ENCODE data around the gene CETP.
"Not testable (repeated sequence)": the region's sequence is repeated elsewhere in the genome, so short reads cannot be mapped to it uniquely, and the experiment has no call there.

Gene CETP

DNA sequence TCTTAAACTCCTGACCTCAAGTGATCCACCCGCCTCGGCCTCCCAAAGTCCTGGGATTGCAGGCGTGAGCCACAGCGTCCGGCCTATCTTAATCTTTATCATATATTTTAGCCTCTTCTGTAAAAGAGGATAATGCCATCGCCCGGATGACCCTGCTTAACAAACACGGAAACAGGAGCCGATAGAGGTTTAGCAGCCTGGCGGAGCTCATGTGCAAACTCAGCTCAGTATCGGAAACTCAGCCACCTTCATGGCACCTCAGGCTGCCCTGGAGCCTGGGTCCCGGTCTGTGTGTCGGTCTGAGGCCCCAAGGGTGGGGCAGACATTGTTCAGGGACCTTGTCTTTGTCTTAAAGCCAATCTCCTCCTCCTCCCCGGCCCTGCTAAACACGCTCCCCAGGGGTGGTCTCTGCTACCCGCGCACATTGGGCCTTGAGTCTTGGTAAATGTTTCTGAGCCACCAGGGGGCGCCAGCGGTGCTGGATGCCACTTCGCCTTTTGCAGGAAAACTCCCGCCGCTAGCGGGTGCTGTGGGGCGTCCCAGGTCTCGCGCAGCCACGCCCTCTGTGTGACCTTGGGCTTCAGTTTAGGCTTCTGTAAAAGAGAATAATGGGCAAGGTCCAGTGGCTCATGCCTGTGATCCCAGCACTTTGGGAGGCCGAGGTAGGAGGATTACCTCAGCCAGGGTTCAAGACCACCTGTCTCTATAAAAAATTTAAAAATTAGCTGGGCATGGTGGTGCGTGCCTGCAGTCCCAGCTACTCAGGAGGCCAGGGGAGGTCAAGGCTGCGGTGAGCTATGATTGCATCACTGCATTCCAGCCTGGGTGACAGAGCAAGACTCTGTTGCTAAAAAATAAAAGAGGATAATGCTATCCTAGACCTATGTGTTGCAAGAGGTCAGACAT, 2.7 kb downstream of the CETP start:
- DNase-seq = peak; percentile 98

DNA sequence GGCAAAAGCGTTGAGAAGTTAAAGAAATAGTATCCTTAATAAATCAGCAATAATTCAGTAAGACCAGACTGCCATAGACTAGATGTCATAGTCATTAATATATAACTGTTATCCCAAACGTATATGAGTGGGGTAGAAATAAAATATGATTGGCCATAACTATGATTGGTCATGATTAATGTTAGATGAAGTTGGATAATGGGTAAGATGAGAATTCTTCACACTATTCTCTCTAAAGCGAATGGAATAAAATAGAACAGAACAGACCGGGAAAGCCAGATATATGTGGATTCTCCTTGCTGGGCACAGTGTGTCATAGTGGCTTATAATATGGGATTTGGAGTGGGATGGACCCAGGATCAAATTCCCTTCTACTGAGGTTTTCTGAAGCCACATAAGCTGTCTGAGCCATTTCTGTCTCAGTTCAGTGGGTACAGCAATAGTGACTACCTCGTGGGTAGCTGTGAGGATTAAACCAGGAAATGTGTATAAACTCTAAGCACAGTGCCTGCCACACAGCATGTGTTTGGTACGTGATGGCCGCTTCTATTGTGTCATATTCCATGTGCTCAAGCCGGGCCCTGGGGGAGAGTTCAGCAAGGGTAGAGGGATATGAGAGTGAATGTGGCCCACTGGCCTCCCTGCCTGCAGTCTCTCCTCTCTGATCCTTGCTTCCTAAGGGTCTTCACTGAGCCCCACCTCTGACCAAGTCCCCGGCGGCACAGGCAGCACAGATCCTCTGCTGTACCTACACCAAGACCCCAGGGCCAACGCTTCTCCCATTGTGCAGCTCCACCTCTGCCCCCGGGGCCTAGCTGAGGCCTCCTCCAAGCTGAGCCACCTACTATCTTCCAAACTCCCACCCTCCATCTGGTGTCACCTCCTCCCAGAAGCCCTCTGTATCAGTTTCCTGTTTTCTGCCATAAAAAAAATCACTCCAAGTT, 3.7 kb downstream of the CETP start:
- DNase-seq = no peak

DNA sequence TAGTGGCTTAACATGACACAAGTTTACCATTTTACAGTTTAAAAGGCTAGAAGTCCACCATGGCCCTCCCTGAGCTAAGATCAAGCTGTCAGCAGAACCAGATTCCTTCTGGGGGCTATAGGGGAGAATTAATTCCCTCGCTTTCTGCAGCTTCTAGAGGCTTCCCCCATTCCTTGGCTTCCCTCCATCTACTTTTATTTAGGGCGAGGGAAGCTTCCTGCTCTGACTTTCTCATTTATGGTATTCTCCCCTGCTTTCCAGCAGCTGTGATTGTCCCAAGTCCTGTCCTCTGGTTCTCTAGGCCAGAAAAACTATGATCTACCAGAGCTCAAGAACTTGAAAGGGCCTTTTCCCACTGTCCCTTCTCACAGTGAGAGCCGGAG, 4.3 kb downstream of the CETP start:
- no peak for DNase-seq

DNA sequence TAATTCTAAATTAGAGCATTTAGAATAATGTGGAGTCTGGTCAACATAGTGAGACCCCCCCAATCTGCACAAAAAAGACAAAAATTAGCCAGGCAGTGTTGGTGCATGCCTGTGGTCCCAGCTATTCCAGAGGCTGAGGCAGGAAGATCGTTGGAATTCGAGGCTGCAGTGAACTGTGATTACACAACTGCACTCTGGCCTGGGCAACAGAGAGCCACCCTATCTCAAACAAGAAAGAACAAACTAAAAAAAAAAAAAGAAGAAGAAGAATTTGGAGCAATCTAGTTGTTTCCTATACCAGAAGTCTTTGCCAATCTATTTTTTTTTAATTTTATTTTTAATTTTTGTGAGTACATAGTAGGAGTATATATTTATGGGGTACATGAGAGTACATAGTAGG, 6.0 kb downstream of the CETP start:
- no peak for DNase-seq

DNA sequence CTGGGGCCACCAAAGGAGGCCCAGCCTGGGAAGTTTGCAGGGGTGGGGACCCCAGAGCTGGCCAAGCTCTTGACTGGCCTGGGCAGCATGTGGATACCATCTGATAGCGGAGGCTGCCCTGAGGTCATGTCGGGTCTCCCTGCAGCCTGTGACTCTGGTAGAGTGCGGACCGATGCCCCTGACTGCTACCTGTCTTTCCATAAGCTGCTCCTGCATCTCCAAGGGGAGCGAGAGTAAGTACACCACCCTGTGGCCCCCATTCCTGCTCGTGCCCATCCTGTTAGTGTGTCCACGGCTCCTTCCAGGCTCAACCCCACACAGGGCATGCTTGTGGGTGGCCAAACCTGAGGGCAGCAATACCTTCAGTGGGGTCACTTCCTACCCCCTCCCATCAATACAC, 8.0 kb downstream of the CETP start:
- no peak for DNase-seq

DNA sequence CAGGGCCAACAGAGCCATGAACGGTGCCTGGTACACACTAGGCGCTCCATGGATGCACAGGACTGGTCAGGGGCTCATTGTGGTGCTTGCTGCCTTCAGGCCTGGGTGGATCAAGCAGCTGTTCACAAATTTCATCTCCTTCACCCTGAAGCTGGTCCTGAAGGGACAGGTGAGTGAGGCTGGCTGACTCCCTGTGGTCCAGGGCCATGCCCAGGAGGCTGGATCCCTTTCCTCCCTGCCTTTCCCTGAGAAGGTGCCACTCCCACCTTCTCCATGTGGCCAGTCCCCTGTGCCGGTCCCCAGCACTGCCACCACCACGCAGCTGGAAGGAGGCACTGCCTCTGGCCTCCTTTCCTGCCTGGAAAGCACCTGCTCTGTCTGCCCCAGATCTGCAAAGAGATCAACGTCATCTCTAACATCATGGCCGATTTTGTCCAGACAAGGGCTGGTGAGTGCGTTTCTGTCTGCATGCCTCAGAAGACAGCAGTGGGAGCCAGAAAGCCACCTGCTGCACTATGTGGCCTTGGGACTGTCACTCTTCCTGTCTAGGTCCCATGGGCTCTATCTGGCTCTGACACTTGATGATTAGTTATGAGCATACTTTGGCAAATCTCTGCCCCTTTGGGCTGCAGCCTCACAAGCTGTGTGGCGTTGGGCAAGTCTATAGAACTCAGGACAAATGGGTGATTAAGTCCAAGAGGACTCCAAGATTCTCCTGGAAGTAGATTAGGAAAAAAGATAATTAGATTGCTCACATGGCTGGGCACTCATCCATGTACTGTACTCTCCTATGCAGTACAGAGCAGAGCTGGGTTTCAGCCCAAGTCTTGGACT, 9.4 kb downstream of the CETP start:
- no peak for DNase-seq

DNA sequence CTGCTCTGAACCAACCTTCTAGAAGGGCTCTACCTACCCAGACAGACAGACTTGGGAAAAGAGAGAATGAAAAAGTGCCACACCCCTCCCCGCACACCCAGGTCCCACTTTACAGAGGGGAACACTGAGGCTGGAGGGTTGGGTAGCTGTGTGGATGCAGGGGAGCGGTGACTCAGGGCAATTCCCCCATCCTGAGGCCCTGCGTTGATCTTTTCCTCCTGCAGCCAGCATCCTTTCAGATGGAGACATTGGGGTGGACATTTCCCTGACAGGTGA, 10.0 kb downstream of the CETP start:
- no peak for DNase-seq

DNA sequence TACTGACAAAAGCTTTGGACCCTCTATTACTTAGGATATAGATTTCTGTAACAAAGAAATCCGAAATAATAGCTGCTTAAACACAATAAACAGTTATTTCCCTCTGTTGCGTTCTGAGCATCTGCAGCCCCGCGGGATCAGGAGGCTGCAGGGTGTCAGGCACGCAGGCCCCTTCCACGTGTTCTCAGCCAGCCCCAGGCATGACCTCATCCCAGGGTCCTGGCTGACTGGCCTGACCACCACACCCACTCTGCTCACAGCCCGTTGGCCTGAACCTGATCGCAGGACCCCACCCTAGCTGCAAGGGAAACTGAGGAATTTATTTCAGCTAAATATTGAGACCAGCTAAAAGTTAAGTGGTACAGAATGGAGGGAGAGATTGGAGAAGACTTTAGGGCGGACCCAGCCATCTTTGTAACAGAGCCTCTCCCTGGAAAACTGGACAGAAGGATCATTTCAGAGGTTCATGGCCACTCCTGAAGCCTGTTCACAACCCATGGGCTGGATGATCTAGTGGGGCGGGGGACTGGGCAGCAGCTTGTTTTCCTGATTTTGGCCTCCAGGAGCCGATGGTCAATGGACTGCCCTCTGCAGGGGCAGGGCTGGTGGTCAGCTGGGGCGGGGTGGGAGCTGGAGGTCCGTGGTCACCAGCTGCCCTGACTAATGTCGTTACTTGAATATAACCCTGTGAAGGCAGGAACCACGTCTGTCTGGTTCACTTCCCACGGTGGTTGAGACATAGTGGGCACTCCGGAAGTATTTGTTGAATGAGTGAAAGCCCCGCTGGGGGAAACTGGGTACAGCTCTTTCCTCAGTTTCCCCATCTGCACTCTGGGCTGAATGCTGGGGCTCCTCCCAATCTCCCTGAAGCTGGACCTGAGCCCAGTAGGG, 10.9 kb downstream of the CETP start:
- no peak for DNase-seq

DNA sequence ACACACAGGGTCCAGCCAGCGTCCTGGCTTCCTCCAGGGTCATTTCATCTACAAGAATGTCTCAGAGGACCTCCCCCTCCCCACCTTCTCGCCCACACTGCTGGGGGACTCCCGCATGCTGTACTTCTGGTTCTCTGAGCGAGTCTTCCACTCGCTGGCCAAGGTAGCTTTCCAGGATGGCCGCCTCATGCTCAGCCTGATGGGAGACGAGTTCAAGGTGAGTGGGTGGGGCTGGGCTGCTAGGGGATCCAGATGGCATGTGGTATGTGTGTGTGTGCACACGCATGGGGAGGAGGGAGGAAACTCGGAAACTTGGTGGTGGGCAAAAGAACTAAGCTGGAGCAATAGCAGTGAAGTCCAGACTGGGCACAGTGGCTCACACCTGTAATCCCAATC, 11.5 kb downstream of the CETP start:
- no peak for DNase-seq

DNA sequence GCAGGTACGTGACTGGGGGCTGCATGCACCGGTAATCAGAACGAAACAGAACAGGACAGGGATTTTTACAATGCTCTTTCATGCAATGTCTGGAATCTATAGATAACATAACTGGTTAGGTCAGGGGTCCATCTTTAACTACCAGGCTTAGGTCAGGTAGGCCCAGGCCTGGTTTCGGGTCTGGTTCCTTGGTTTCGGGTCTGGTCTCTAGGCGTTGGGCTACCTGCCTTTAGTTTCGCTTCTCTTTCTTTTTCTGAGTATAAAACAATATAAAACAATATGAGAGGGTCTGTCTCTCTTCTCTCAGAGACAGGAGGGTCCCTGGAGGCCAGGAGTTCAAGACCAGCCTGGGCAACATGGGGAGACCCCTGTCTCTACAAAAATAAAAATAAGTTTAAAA, 12.1 kb downstream of the CETP start:
- DNase-seq = not testable (repeated sequence)

DNA sequence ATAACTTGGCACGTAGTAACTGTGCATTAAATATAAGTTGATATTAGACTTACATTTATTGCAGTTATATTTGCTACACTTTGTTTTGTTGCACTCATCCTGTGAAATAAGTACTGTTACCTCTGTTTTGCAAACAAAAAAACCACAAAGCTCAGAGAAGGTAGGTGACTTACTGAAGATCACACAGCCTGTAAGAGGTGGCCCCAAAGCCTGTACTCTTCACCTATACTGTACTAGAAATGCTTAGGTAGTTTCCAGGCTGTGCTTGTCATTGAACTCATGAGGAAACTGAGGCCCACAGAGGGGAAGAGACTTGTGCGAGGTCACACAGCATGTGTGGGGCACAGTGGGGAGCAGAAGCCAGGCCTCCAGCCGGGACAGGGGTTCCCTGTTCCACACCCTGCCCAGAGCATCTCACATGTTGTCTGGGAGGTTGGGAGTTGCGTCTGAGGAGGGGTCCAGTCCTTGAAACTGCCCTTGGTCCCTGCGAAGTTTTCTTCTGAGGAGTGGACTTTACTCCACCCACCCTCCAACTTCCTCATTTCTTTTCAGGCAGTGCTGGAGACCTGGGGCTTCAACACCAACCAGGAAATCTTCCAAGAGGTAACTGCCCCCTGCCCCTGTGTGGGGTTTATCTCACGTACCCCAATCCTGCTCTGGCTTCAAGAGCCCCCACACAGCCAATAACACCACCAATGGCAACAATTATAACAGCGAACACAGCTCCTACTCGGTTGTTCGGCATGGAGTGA, 13.0 kb downstream of the CETP start:
- DNase-seq = no peak

DNA sequence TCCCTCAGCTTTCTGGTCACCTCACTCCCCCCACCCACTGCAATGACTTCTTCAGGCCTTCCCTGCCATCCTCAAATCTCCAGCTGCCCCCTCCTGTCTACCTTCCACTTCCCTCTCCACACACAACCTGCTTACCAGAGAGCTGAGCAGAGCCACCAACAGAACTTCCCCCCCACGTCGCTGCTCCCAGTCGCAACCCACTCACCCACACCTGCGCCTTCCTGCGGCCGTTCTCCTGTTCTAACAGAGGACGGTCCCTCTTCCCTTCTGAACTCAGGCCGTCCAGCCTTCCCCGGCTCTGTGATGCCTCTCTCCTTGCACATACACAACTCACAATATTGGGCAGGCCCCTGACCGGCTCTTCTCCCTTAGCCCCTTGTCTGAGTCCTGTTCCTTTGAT, 14.0 kb downstream of the CETP start:
- no peak for DNase-seq

DNA sequence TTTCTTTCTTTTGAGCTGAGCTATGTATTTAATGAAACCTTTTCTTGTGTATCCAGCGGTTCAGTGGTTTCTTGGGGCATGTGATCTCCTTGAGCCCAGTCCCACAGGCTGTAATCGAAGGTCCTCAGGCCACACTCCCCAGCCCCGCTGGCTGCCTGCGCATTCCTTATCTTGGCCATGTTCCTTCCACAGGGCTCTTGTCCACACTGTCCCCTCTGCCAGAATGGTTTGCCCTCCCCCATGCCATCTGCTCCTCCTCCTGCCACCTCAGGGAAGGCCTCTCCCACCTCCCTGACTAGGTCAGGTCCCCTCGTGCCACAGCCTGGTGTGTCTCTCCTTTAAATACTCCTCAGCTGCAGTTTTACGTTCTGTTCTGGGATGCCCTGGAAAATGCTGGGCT, 15.5 kb downstream of the CETP start:
- DNase-seq = no peak

DNA sequence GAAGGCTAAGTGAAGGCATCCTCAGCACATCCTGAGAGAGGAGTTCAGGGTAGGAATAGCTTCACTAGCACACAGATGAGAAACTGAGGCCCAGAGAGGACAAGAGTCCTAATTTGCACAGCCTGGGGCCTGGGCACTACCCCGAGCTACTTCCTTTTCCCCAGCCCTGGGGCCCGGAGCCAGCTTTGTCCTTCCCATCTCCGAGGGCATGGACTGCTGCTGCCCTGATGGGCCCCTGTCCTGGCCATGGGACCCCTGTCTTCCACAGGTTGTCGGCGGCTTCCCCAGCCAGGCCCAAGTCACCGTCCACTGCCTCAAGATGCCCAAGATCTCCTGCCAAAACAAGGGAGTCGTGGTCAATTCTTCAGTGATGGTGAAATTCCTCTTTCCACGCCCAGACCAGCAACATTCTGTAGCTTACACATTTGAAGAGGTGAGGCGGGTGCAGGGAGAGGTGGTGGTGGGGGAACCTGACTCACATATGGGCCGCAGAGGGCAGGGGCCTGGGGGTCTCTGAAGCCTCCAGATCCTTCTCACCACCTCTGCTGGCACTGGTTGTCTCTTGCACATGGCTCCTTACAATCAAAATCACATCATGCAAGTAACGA, 16.2 kb downstream of the CETP start:
- DNase-seq = no peak

DNA sequence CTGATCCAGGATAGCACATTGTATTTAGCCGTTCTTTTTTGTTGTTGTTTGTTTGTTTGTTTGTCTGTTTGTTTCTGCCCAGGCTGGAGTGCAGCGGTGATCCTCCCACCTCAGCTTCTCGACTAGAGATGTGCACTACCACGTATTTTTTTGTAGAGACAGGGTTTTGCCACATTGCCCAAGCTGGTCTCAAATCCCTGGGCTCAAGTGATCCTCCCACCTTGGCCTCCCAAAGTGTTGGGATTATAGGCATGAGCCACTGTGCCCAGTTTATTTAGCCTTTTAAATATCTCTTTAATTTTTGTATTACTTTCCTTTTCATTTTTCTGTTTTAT, 18.4 kb downstream of the CETP start:
- no peak for DNase-seq

DNA sequence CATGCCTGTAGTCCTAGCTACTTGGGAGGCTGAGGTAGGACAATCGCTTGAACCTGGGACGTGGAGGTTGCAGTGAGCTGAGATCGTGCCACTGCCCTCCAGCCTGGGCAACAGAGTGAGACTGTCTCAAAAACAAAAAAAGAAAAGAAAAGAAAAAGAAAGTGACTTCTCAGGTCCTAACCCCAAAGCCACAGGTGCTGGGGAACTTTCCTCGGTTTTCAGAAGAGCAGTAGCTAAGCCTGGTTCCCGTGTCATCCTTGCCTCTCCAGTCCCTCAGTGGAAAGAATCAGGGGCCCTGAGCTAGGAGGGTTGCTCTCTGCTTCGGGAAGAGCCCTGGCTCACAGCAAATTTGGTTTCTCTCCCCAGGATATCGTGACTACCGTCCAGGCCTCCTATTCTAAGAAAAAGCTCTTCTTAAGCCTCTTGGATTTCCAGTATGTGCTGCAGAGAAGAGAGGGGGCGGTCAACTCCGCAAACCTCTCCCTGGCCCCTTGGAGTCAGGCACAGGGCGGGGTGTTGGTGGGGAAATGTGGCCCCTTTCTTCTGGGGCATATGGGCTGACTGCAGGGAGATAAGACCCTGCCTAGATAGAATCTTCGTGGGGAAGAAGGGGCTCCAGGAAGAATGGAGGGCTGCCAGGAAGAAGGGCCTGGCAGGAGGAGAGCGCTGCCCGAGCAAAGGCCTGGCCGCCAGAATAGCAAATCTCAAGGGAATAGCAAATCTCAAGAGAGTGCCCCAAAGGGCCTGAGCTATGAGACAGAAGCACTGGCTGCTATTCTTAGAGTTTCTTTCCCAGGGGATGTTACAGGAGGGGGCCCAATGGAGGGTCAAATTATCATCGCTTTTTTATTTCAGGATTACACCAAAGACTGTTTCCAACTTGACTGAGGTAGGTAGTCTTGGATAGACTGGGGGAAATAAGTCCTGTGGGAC, 19.3 kb downstream of the CETP start:
- no peak for DNase-seq

DNA sequence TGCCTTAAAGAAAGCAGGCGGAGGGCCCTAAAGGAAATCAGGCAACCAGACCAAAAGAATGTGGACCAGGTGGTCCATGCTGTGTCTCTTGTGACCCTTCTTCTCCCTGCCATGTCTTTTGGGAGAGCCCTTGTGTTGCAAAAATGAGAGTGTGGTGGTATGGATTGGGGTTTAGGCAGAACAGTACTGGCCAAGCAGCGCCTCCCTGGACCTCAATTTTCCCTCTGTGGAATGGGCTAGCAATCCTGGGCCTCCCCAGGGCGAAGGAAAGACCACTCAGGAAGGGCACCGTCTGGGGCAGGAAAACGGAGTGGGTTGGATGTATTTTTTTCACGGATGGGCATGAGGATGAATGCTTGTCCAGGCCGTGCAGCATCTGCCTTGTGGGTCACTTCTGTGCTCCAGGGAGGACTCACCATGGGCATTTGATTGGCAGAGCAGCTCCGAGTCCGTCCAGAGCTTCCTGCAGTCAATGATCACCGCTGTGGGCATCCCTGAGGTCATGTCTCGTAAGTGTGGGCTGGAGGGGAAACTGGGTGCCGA, 20.1 kb downstream of the CETP start:
- DNase-seq = no peak

DNA sequence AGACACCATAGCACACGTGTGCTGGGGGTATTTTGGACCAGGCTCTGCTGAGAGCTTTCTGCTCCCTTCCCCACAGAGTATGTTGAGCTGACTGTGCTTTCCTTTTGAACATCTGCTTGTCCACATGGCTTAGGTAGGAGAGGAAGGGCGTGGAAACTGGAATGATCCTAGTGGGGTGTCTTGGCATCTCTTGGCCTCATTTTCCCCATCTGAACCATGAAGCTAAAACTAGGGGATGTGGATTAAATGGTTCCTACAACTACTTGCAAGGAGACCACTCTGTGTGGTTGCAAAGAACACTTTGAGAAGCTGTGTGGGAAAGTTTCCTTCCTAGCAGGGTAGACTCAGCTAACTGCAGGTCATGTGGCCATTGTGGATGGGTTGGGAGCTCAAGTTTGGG, 20.9 kb downstream of the CETP start:
- no peak for DNase-seq

DNA sequence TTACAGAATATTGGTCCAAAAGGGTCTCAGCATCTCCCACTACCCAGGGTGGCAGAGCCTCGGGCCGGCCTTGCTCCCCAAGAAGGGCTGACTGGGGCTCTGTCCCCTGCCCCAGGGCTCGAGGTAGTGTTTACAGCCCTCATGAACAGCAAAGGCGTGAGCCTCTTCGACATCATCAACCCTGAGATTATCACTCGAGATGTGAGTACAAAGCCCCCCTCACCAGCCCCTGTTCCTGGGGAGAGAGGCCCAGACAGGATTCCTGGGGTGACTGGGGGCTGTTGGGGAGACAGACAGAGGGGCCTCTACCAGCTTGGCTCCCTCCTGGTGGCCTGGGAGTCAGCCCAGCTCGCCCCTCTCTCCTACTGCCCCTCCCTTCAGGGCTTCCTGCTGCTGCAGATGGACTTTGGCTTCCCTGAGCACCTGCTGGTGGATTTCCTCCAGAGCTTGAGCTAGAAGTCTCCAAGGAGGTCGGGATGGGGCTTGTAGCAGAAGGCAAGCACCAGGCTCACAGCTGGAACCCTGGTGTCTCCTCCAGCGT, 21.5 kb downstream of the CETP start:
- no peak for DNase-seq
